MM.1S (cell line): ENCODE data around the gene XYLT2.

Experiments
- EZH2 ChIP-seq: fragments of 300-600 bp; sonication (generic); optimal IDR thresholded peaks from 2 replicates; pipeline ENCODE3; 2017; ENCODE audit warnings: low read depth, mild to moderate bottlenecking, antibody characterized with exemption, low read length, mixed read lengths
- TF ChIP-seq, protein P1 (sequence below): fragments of 300-600 bp; sonication (generic); IDR thresholded peaks from 2 replicates; pipeline ENCODE4 v1.5.1; 2016; ENCODE audit warnings: antibody characterized with exemption, low read length, mixed read lengths

DNA sequence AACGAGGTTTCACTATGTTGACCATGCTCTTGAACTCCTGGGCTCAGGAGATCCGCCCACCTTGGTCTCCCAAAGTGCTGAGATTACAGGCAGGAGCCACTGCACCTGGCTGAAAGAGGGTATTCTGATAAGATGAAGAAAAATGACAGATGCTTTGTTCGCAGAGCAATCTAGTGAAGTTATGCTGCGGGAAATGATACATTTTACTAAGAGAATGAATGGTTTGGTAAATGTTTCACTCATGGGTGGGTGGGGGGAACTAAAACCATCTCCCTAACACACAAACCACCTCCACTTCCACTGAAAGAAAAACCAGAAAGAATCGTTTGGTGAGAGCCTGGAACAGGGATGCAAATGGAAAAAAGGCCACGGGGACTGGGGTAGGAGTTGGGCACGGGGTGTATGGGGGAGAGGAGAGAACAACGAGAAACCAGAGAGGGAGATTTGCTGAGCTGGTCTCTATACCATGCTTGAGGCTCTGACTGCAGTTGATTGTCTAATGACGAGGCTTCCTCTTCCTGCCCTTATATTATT lies 19.0 kb upstream of the XYLT2 start:
- TF ChIP-seq, protein P1, sequence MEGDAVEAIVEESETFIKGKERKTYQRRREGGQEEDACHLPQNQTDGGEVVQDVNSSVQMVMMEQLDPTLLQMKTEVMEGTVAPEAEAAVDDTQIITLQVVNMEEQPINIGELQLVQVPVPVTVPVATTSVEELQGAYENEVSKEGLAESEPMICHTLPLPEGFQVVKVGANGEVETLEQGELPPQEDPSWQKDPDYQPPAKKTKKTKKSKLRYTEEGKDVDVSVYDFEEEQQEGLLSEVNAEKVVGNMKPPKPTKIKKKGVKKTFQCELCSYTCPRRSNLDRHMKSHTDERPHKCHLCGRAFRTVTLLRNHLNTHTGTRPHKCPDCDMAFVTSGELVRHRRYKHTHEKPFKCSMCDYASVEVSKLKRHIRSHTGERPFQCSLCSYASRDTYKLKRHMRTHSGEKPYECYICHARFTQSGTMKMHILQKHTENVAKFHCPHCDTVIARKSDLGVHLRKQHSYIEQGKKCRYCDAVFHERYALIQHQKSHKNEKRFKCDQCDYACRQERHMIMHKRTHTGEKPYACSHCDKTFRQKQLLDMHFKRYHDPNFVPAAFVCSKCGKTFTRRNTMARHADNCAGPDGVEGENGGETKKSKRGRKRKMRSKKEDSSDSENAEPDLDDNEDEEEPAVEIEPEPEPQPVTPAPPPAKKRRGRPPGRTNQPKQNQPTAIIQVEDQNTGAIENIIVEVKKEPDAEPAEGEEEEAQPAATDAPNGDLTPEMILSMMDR, result no peak
- TF ChIP-seq EZH2, result no peak
